ENCODE results near the gene FER.
"Not testable (repeated sequence)": the region's sequence is repeated elsewhere in the genome, so short reads cannot be mapped to it uniquely, and the experiment has no call there.

DNA sequence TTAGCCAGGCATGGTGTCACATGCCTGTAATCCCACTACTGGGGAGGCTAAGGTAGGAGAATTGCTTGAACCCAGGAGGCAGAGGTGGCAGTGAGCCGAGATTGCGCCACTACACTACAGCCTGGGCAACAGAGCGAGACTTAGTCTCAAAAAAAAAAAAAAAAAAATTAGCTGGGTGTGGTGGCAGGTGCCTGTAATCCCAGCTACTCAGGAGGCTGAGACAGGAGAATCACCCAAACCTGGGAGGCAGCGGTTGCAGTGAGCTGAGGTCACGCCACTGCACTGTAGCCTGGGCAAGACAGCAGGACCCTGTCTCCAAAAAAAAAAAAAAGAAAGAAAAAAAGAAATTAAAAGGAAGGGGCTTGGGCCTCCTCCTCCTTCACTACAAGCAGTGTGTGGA lies 47.3 kb upstream of the FER start:
- TF ChIP-seq, protein P1, sequence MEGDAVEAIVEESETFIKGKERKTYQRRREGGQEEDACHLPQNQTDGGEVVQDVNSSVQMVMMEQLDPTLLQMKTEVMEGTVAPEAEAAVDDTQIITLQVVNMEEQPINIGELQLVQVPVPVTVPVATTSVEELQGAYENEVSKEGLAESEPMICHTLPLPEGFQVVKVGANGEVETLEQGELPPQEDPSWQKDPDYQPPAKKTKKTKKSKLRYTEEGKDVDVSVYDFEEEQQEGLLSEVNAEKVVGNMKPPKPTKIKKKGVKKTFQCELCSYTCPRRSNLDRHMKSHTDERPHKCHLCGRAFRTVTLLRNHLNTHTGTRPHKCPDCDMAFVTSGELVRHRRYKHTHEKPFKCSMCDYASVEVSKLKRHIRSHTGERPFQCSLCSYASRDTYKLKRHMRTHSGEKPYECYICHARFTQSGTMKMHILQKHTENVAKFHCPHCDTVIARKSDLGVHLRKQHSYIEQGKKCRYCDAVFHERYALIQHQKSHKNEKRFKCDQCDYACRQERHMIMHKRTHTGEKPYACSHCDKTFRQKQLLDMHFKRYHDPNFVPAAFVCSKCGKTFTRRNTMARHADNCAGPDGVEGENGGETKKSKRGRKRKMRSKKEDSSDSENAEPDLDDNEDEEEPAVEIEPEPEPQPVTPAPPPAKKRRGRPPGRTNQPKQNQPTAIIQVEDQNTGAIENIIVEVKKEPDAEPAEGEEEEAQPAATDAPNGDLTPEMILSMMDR (conservative IDR thresholded peaks at IDR 0.05; ENCODE audit: low read length): not testable (repeated sequence)
- TF ChIP-seq EZH2phosphoT487 (IDR thresholded peaks at IDR 0.05; ENCODE audit: borderline replicate concordance, low read depth, low read length): not testable (repeated sequence)

Data from OCI-LY7 (cell line).